Glutamatergic neuron (in vitro differentiated cells): ENCODE results near the gene CDA. TPM values are rescaled to one million over a fixed set of nuclear protein-coding genes. Genes with fewer than 3 reads are reported as not detected.

ENCODE experiments used
- DNase-seq: peaks from one replicate; pipeline ENCODE4 v3.0.0; 2022
- H3K27ac Mint-ChIP-seq: one replicate; pipeline ENCODE4 v1.8.0; 2020; ENCODE audit warnings: mild to moderate bottlenecking, mixed read lengths, inconsistent platforms; ENCODE audit not compliant: unreplicated experiment
- H3K27me3 Mint-ChIP-seq: one replicate; pipeline ENCODE4 v1.8.0; 2020; ENCODE audit warnings: mild to moderate bottlenecking, moderate library complexity, mixed read lengths, inconsistent platforms; ENCODE audit not compliant: unreplicated experiment
- H3K36me3 Mint-ChIP-seq: one replicate; pipeline ENCODE4 v1.8.0; 2020; ENCODE audit warnings: mild to moderate bottlenecking, mixed read lengths, inconsistent platforms; ENCODE audit not compliant: unreplicated experiment
- H3K4me1 Mint-ChIP-seq: one replicate; pipeline ENCODE4 v1.8.0; 2020; ENCODE audit warnings: mild to moderate bottlenecking, low read depth, mixed read lengths, inconsistent platforms; ENCODE audit not compliant: unreplicated experiment
- H3K4me3 Mint-ChIP-seq: one replicate; pipeline ENCODE4 v1.8.0; 2020; ENCODE audit warnings: mild to moderate bottlenecking, mixed read lengths, inconsistent platforms; ENCODE audit not compliant: unreplicated experiment
- H3K9me3 Mint-ChIP-seq: one replicate; pipeline ENCODE4 v1.8.0; 2020; ENCODE audit warnings: mild to moderate bottlenecking, moderate library complexity, mixed read lengths, inconsistent platforms; ENCODE audit not compliant: unreplicated experiment
- total RNA-seq: library from RNA; stranded (reverse); fragmentation: NEBNext Ultra II Directional; extraction: Animal tissue kit (Norgen Biotek cat#: 25700); gene quantifications from one replicate; pipeline ENCODE4 v1.2.1, GENCODE V29; 2021; ENCODE audit not compliant: unreplicated experiment
- TF ChIP-seq, protein P1 (sequence below): fragments of 200-600 bp; sonication (generic); IDR thresholded peaks from one replicate; pipeline ENCODE4 v1.5.0; 2021; ENCODE audit not compliant: partially characterized antibody, unreplicated experiment

CDA gene
- total RNA-seq, 1 donor from 2014 or later = not detected

GRCh38 chr1:20575541-20576336 lies 13.2 kb upstream of the CDA start:
- H3K4me3 Mint-ChIP-seq = no peak overlapping the region
- H3K27ac Mint-ChIP-seq = no peak overlapping the region
- H3K27me3 Mint-ChIP-seq = peaks cover 13% of the 10 kb centered on the region
- no peak for DNase-seq
- H3K36me3 Mint-ChIP-seq = peaks cover 8% of the 10 kb centered on the region
- no peaks in the 10 kb centered on the region for H3K9me3 Mint-ChIP-seq
- H3K4me1 Mint-ChIP-seq = no peaks in the 10 kb centered on the region
- TF ChIP-seq, protein P1, sequence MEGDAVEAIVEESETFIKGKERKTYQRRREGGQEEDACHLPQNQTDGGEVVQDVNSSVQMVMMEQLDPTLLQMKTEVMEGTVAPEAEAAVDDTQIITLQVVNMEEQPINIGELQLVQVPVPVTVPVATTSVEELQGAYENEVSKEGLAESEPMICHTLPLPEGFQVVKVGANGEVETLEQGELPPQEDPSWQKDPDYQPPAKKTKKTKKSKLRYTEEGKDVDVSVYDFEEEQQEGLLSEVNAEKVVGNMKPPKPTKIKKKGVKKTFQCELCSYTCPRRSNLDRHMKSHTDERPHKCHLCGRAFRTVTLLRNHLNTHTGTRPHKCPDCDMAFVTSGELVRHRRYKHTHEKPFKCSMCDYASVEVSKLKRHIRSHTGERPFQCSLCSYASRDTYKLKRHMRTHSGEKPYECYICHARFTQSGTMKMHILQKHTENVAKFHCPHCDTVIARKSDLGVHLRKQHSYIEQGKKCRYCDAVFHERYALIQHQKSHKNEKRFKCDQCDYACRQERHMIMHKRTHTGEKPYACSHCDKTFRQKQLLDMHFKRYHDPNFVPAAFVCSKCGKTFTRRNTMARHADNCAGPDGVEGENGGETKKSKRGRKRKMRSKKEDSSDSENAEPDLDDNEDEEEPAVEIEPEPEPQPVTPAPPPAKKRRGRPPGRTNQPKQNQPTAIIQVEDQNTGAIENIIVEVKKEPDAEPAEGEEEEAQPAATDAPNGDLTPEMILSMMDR = no peak

- Mint-ChIP-seq H3K27ac (no peak overlapping the region), H3K4me3 (no peak overlapping the region), H3K9me3 (no peaks in the 10 kb centered on the region), H3K27me3 (peaks cover 8% of the 10 kb centered on the region), H3K36me3 (peaks cover 4% of the 10 kb centered on the region), H3K4me1 (no peaks in the 10 kb centered on the region)
- DNase-seq = no peak
- TF ChIP-seq, protein P1 = no peak
Observed at GRCh38 chr1:20578062-20578461, 10.8 kb upstream of the CDA start.

DNA sequence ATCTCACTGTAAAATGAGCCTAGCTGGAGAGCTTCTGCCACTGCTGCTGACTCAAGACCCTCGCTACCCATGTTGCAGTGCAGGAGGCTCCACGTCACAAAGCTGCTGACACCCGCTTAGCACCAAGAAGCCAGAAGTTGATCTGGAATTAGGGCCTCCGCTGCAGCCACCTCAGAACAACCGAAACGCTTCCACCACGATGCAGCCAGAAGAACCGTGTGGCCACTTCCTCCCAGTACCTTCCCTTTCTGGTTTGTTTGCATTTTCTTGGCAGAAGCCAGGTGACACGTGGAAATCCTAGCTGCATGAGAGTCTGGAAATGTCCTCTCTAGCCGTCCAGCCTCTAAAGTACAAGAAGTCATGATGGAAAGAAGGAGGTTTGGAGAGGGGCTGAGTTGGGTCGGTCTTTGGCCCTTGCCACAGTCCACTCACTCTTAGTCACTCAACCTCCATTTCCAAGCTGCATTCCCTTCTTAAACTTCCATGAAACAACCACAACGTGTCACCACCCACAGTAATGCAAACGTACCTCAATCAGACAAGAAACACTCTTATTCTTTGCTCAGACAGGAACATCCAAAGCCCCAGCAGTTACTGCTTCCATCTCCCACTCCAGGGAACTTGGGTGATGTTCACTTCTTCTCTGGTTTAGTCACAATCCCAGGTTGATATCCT lies 10.0 kb upstream of the CDA start:
- Mint-ChIP-seq H3K27me3 (peaks cover 8% of the 10 kb centered on the region), H3K9me3 (no peaks in the 10 kb centered on the region), H3K27ac (no peak overlapping the region), H3K36me3 (peaks cover 4% of the 10 kb centered on the region), H3K4me3 (no peak overlapping the region), H3K4me1 (no peaks in the 10 kb centered on the region)
- TF ChIP-seq, protein P1 = no peak
- no peak for DNase-seq

DNA sequence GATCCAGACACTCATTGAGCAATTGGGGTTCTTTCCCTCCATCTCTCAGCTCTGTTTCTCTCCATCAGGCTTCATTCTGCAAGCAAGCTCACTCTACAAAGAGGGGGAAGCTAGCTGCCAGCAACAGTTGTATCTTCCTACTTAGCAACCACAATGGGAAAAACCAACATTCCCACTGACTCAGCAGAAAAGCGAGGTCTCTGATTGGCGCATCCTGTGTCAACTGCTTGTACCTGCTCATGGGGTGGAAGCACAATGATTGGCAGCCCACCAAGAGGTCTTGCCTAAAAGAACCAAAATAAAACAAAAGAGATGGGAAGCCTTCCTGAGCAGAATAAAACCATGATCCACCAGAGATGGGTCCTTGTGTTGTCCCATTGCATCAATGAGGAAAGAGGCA lies 4.0 kb upstream of the CDA start:
- Mint-ChIP-seq H3K27ac (no peak overlapping the region), H3K4me3 (no peak overlapping the region), H3K9me3 (no peaks in the 10 kb centered on the region), H3K36me3 (no peaks in the 10 kb centered on the region), H3K27me3 (no peaks in the 10 kb centered on the region), H3K4me1 (no peaks in the 10 kb centered on the region)
- DNase-seq = no peak
- TF ChIP-seq, protein P1 = no peak
